MM.1S (cell line): Measurements from ENCODE around the gene SPDEF.

Source experiments
- DNase-seq: peaks from one replicate; pipeline ENCODE4 v3.0.0-alpha.2; 2015
- H2AFZ ChIP-seq: fragments of 300-600 bp; sonication (generic); 2 replicates; pipeline ENCODE4 v1.6.0; 2016; ENCODE audit warnings: antibody characterized with exemption, low read length
- H3F3A ChIP-seq: fragments of 300-600 bp; sonication (generic); 2 replicates; pipeline ENCODE4 v1.6.1; 2016; ENCODE audit warnings: mild to moderate bottlenecking, antibody characterized with exemption, low read length, moderate library complexity, mixed read lengths; ENCODE audit not compliant: insufficient read depth
- H3K27ac ChIP-seq: fragments of 300-600 bp; sonication (generic); 2 replicates; pipeline ENCODE4 v1.5.1; 2016; ENCODE audit warnings: mild to moderate bottlenecking, low read length
- H3K27me3 ChIP-seq: fragments of 300-600 bp; sonication (generic); replicated peaks from 2 replicates; pipeline ENCODE4 v1.6.0; 2016; ENCODE audit warnings: low read length; ENCODE audit not compliant: insufficient read depth
- H3K36me3 ChIP-seq: fragments of 300-600 bp; sonication (generic); replicated peaks from 2 replicates; pipeline ENCODE4 v1.6.1; 2016; ENCODE audit warnings: mild to moderate bottlenecking, low read length, mixed read lengths; ENCODE audit not compliant: insufficient read depth
- H3K4me1 ChIP-seq: fragments of 300-600 bp; sonication (generic); 2 replicates; pipeline ENCODE4 v1.6.1; 2016; ENCODE audit warnings: low read length, mixed read lengths
- H3K4me2 ChIP-seq: fragments of 300-600 bp; sonication (generic); 2 replicates; pipeline ENCODE4 v1.6.0; 2016; ENCODE audit warnings: low read depth, low read length
- H3K4me3 ChIP-seq: fragments of 300-600 bp; sonication (generic); 2 replicates; pipeline ENCODE4 v1.5.1; 2016; ENCODE audit warnings: low read length, mixed read lengths
- H3K79me2 ChIP-seq: fragments of 300-600 bp; sonication (generic); 2 replicates; pipeline ENCODE4 v1.6.1; 2016; ENCODE audit warnings: mixed run types, low read length, mixed read lengths
- H3K9ac ChIP-seq: fragments of 300-600 bp; sonication (generic); 2 replicates; pipeline ENCODE4 v1.6.1; 2016; ENCODE audit warnings: low read length, mixed read lengths
- H3K9me2 ChIP-seq: fragments of 300-600 bp; sonication (generic); replicated peaks from 2 replicates; pipeline ENCODE4 v1.6.1; 2016; ENCODE audit warnings: mild to moderate bottlenecking, low read length, mixed read lengths; ENCODE audit not compliant: insufficient read depth
- H3K9me3 ChIP-seq: fragments of 300-600 bp; sonication (generic); replicated peaks from 2 replicates; pipeline ENCODE4 v1.6.1; 2016; ENCODE audit warnings: mild to moderate bottlenecking, low read length, mixed read lengths; ENCODE audit not compliant: insufficient read depth
- H4K20me1 ChIP-seq: fragments of 300-600 bp; sonication (generic); 2 replicates; pipeline ENCODE4 v1.6.1; 2016; ENCODE audit warnings: mild to moderate bottlenecking, low read length, moderate library complexity, mixed read lengths; ENCODE audit not compliant: insufficient read depth
- CTCF ChIP-seq: fragments of 300-600 bp; sonication (generic); IDR thresholded peaks from 2 replicates; pipeline ENCODE4 v1.5.1; 2016; ENCODE audit warnings: antibody characterized with exemption, low read length, mixed read lengths
- EZH2 ChIP-seq: fragments of 300-600 bp; sonication (generic); optimal IDR thresholded peaks from 2 replicates; pipeline ENCODE3; 2017; ENCODE audit warnings: low read depth, mild to moderate bottlenecking, antibody characterized with exemption, low read length, mixed read lengths
- EZH2phosphoT487 ChIP-seq: fragments of 300-600 bp; sonication (generic); IDR thresholded peaks from 2 replicates; pipeline ENCODE4 v1.6.1; 2018; ENCODE audit warnings: antibody characterized with exemption, low read length

Gene SPDEF

GRCh38 chr6:34572585-34572984 lies 16.5 kb upstream of the SPDEF start:
- TF ChIP-seq EZH2phosphoT487 (no peak), EZH2 (no peak), CTCF (no peak)
- Histone ChIP-seq H3K9me2 (no peaks in the 10 kb centered on the region), H3K9me3 (no peaks in the 10 kb centered on the region), H2AFZ (no peak overlapping the region), H3K4me2 (no peak overlapping the region), H3K9ac (no peak overlapping the region), H3K27ac (no peak overlapping the region), H4K20me1 (no peaks in the 10 kb centered on the region), H3K36me3 (no peaks in the 10 kb centered on the region), H3K4me3 (no peak overlapping the region), H3K27me3 (no peaks in the 10 kb centered on the region), H3K79me2 (no peaks in the 10 kb centered on the region), H3F3A (no peaks in the 10 kb centered on the region), H3K4me1 (no peaks in the 10 kb centered on the region)
- no peak for DNase-seq

DNA sequence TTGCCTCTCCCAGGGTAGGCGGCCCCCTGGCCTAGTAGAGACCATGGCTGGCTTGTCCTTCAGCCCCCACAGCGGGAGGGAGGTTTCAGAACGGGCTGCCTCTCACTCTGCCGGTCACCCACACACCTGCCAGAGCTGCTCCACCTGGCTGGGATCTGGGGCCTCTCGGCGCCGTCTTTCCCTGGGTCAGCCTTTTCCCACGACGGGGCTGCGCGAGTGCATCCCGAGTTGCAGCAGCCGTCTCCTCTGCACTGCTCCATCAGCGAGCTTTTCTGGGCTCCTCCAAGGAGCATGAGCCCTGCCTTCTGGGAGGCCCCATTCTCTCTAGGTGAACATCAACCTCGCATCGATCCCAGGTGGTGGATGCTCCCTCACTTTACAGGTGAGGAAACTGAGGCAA lies 15.9 kb upstream of the SPDEF start:
- Histone ChIP-seq H3K36me3 (no peaks in the 10 kb centered on the region), H3K27me3 (no peaks in the 10 kb centered on the region), H3K4me3 (no peak overlapping the region), H3K9me3 (no peaks in the 10 kb centered on the region), H3K4me1 (no peaks in the 10 kb centered on the region), H3K27ac (no peak overlapping the region), H3F3A (no peaks in the 10 kb centered on the region), H2AFZ (no peak overlapping the region), H4K20me1 (no peaks in the 10 kb centered on the region), H3K4me2 (no peak overlapping the region), H3K9me2 (no peaks in the 10 kb centered on the region), H3K9ac (no peak overlapping the region), H3K79me2 (no peaks in the 10 kb centered on the region)
- no peak for DNase-seq
- TF ChIP-seq CTCF = no peak

GRCh38 chr6:34571388-34571787 lies 15.3 kb upstream of the SPDEF start:
- no peak overlapping the region for H3K27ac ChIP-seq
- H3K9me2 ChIP-seq = no peaks in the 10 kb centered on the region
- no peaks in the 10 kb centered on the region for H3K79me2 ChIP-seq
- TF ChIP-seq CTCF (no peak), EZH2phosphoT487 (no peak), EZH2 (no peak)
- H3K4me1 ChIP-seq = no peaks in the 10 kb centered on the region
- no peaks in the 10 kb centered on the region for H4K20me1 ChIP-seq
- H3F3A ChIP-seq = no peaks in the 10 kb centered on the region
- H3K9ac ChIP-seq = no peak overlapping the region
- no peak overlapping the region for H2AFZ ChIP-seq
- no peaks in the 10 kb centered on the region for H3K36me3 ChIP-seq
- no peaks in the 10 kb centered on the region for H3K9me3 ChIP-seq
- H3K27me3 ChIP-seq = no peaks in the 10 kb centered on the region
- DNase-seq = no peak
- H3K4me3 ChIP-seq = no peak overlapping the region
- H3K4me2 ChIP-seq = no peak overlapping the region
